Body of pancreas (tissue), 4 donors: ENCODE results near the gene LRP1.

ENCODE experiments used
- CTCF ChIP-seq, 7 experiments: fragments of 450-650 bp in 4 of 7; fragments of 200-600 bp in 3 of 7; sonication (generic) in 3 of 7; IDR thresholded peaks; one replicate each; pipeline ENCODE4 v1.5.1; 2016 to 2019; ENCODE audit warnings: antibody characterized with exemption in 7 of 7
- POLR2A ChIP-seq, 3 donors: fragments of 450-650 bp; IDR thresholded peaks; one replicate each; pipeline ENCODE4 v1.6.1; 2016; ENCODE audit warnings: antibody characterized with exemption in 3 of 3, mild to moderate bottlenecking in 2 of 3

- no peak for TF ChIP-seq POLR2A (IDR thresholded peaks at IDR 0.05)
- no peak for TF ChIP-seq CTCF (IDR thresholded peaks at IDR 0.05)
These were observed 26.6 kb downstream of the LRP1 start for GRCh38 chr12:57154804-57155434.
